NCI-H2107 treated with DMSO at 0.1 percent for 48 hours (cell line): Measurements from ENCODE around the gene IFI27L1.
"Not testable (repeated sequence)": the region's sequence is repeated elsewhere in the genome, so short reads cannot be mapped to it uniquely, and the experiment has no call there.

Experiments
- DNase-seq: peaks from one replicate; lab custom pipeline; 2025; ENCODE audit not compliant: unreplicated experiment; lab: John Stamatoyannopoulos, UW

The IFI27L1 gene

GRCh38 chr14:94047581-94047980, 33.5 kb upstream of the IFI27L1 start:
- DNase-seq = no peak

GRCh38 chr14:94048691-94049624, 32.2 kb upstream of the IFI27L1 start:
- peak; percentile 16 for DNase-seq

GRCh38 chr14:94049625-94050023, 31.5 kb upstream of the IFI27L1 start:
- no peak for DNase-seq

GRCh38 chr14:94050231-94050880, 30.8 kb upstream of the IFI27L1 start:
- no peak for DNase-seq

GRCh38 chr14:94051115-94051514, 30.0 kb upstream of the IFI27L1 start:
- no peak for DNase-seq

GRCh38 chr14:94051779-94052178, 29.3 kb upstream of the IFI27L1 start:
- no peak for DNase-seq

GRCh38 chr14:94052199-94052598, 28.9 kb upstream of the IFI27L1 start:
- peak; percentile 77 for DNase-seq

GRCh38 chr14:94052662-94053061, 28.4 kb upstream of the IFI27L1 start:
- DNase-seq = no peak

- no peak for DNase-seq
These were observed 26.7 kb upstream of the IFI27L1 start for GRCh38 chr14:94054401-94054800.

- DNase-seq = no peak
These were observed 26.2 kb upstream of the IFI27L1 start for GRCh38 chr14:94054936-94055335.

- DNase-seq = no peak
These were observed 24.4 kb upstream of the IFI27L1 start for GRCh38 chr14:94056579-94057308.

- DNase-seq = no peak
These were observed 22.9 kb upstream of the IFI27L1 start for GRCh38 chr14:94058128-94058673.

- DNase-seq = no peak
These were observed 22.4 kb upstream of the IFI27L1 start for GRCh38 chr14:94058674-94059138.

GRCh38 chr14:94059998-94060397, 21.1 kb upstream of the IFI27L1 start:
- DNase-seq = no peak

- no peak for DNase-seq
These were observed 18.7 kb upstream of the IFI27L1 start for GRCh38 chr14:94062344-94062940.

GRCh38 chr14:94066089-94066676, 14.9 kb upstream of the IFI27L1 start:
- DNase-seq = no peak

- not testable (repeated sequence) for DNase-seq
These were observed 9.0 kb upstream of the IFI27L1 start for GRCh38 chr14:94072076-94072475.

- no peak for DNase-seq
These were observed 6.6 kb upstream of the IFI27L1 start for GRCh38 chr14:94074534-94074933.

- DNase-seq = no peak
These were observed 6.1 kb upstream of the IFI27L1 start for GRCh38 chr14:94075008-94075407.

- no peak for DNase-seq
These were observed 3.8 kb upstream of the IFI27L1 start for GRCh38 chr14:94077111-94077821.
